Testis (tissue), 3 donors: ENCODE data around the gene SLC22A31. TPM values are rescaled to one million over a fixed set of nuclear protein-coding genes. Genes with fewer than 3 reads are reported as not detected.
A peak's percentile ranks its signal among the peaks of the same experiment; 100 is the strongest.

ENCODE experiments used
- DNase-seq: peaks from one replicate; pipeline ENCODE4 v3.0.0-alpha.2; 2019
- H3K27ac ChIP-seq, 2 donors: fragments of 200-600 bp; sonication (generic); one replicate each; pipeline ENCODE4 v1.5.1; 2019
- H3K27me3 ChIP-seq: fragments of 200-600 bp; sonication (generic); one replicate; pipeline ENCODE4 v1.5.1; 2019
- H3K36me3 ChIP-seq: fragments of 200-600 bp; sonication (generic); one replicate; pipeline ENCODE4 v1.5.1; 2017; ENCODE audit warnings: low read depth; ENCODE audit errors: missing control alignments
- H3K4me1 ChIP-seq: fragments of 200-600 bp; sonication (generic); one replicate; pipeline ENCODE4 v1.5.1; 2019
- H3K4me3 ChIP-seq, 2 donors: fragments of 200-600 bp; sonication (generic); one replicate each; pipeline ENCODE4 v1.5.1; 2017 to 2019
- H3K9me3 ChIP-seq: fragments of 200-600 bp; sonication (generic); one replicate; pipeline ENCODE4 v1.5.1; 2017
- CTCF ChIP-seq, 3 experiments: fragments of 450-650 bp in 2 of 3; fragments of 200-600 bp in 1 of 3; sonication (generic) in 1 of 3; IDR thresholded peaks; one replicate each; pipeline ENCODE4 v1.5.1; 2016 to 2019; ENCODE audit warnings: antibody characterized with exemption in 3 of 3, mild to moderate bottlenecking in 2 of 3, moderate library complexity in 1 of 3
- POLR2A ChIP-seq: fragments of 450-650 bp; IDR thresholded peaks from one replicate; pipeline ENCODE4 v1.6.1; 2017; ENCODE audit warnings: antibody characterized with exemption, mild to moderate bottlenecking, moderate library complexity
- WGBS, 2 donors: methylation state at CpG; one replicate each; pipeline ENCODE4 v1.1.5; 2018; 5-methylcytosine and 5-hydroxymethylcytosine counted together
- intact Hi-C: fragments of 100-400 bp; cut with DNase I; formaldehyde crosslinking; loops from one replicate; pipeline ENCODE4 v1.15.1; 2023; ENCODE audit warnings: low total_unique reads
- polyA plus RNA-seq: library from polyadenylated mRNA; stranded (reverse); fragments of 350-450 nt; fragmentation: Illumina TruSeq; extraction: RNeasy Lipid Tissue Mini Kit (QIAGEN cat#74804); gene quantifications from one replicate; pipeline ENCODE4 v1.2.3, GENCODE V29; 2014; ENCODE audit warnings: low read depth, low replicate concordance; ENCODE audit not compliant: insufficient read depth
- total RNA-seq, 2 donors: library from RNA; depleted of rRNA; stranded (reverse); fragments of >200 nt; gene quantifications; one replicate each; pipeline ENCODE4 v1.2.3, GENCODE V29; 2016

The SLC22A31 gene
- total and polyA plus RNA-seq, 3 donors from 2014 or later, result 3.9 to 8.2 (median 6.2) TPM

- Histone ChIP-seq H3K4me3 (no peak overlapping the region), H3K9me3 (no peaks in the 10 kb centered on the region), H3K27me3 (no peaks in the 10 kb centered on the region), H3K27ac (no peak overlapping the region), H3K4me1 (no peaks in the 10 kb centered on the region), H3K36me3 (no peaks in the 10 kb centered on the region)
- TF ChIP-seq CTCF (IDR thresholded peaks at IDR 0.05), result no peak
- TF ChIP-seq POLR2A, result no peak
- DNase-seq, result no peak
- 74 to 79% methylated on average over 14 to 15 of the region's 15 CpGs for WGBS, 2 donors
- intact Hi-C loops, result no loop called here
These were observed 9.2 kb upstream of the SLC22A31 start for GRCh38 chr16:89209522-89210044.

- DNase-seq, result no peak
- 92 to 97% methylated on average over 4 of the region's 4 CpGs for WGBS, 2 donors
- H3K4me1 ChIP-seq, result no peaks in the 10 kb centered on the region
- intact Hi-C loops, result no loop called here
- H3K4me3 ChIP-seq, result no peak overlapping the region
- TF ChIP-seq CTCF (IDR thresholded peaks at IDR 0.05), result no peak
- H3K27me3 ChIP-seq, result no peaks in the 10 kb centered on the region
- no peaks in the 10 kb centered on the region for H3K36me3 ChIP-seq
- H3K9me3 ChIP-seq, result no peaks in the 10 kb centered on the region
- no peak overlapping the region for H3K27ac ChIP-seq
These were observed 7.7 kb upstream of the SLC22A31 start for GRCh38 chr16:89207993-89208392.

GRCh38 chr16:89202422-89203215 is 2.3 kb upstream of the SLC22A31 start:
- no peaks in the 10 kb centered on the region for H3K4me1 ChIP-seq
- H3K36me3 ChIP-seq, result no peaks in the 10 kb centered on the region
- TF ChIP-seq CTCF (IDR thresholded peaks at IDR 0.05) (no peak), POLR2A (no peak)
- DNase-seq, result no peak
- H3K9me3 ChIP-seq, result no peaks in the 10 kb centered on the region
- peak overlapping the region; percentile 38 to 41 for H3K4me3 ChIP-seq
- WGBS, 2 donors, result 37 to 47% methylated on average over 27 to 49 of the region's 49 CpGs
- H3K27ac ChIP-seq, result no peak overlapping the region
- intact Hi-C loops, result no loop called here
- no peaks in the 10 kb centered on the region for H3K27me3 ChIP-seq

- WGBS, 2 donors, result 0 to 7% methylated on average over 3 to 52 of the region's 111 CpGs
These were observed 1.4 kb upstream of the SLC22A31 start for GRCh38 chr16:89201439-89202377.

More at GRCh38 chr16:89201439-89202377, 1.4 kb upstream of the SLC22A31 start:
- intact Hi-C loops, result no loop called here
- Histone ChIP-seq H3K4me1 (no peaks in the 10 kb centered on the region), H3K4me3 (peak overlapping the region; percentile 38 to 41), H3K27me3 (no peaks in the 10 kb centered on the region), H3K27ac (no peak overlapping the region), H3K36me3 (no peaks in the 10 kb centered on the region), H3K9me3 (no peaks in the 10 kb centered on the region)
- DNase-seq, result peak; percentile 83
- no peak for TF ChIP-seq POLR2A
- no peak for TF ChIP-seq CTCF (IDR thresholded peaks at IDR 0.05)
